Activated naive CD4-positive, alpha-beta T cell treated with anti-CD3 and anti-CD28 coated beads for 36 hours (primary cell): Measurements from ENCODE around the gene ADRB2. TPM values are rescaled to one million over a fixed set of nuclear protein-coding genes. Genes with fewer than 3 reads are reported as not detected.

Source experiments
- CTCF ChIA-PET: fragments of 350-600 bp; sonication (Branson Sonifier 250); formaldehyde crosslinking; loops from one replicate; lab custom pipeline; 2021; ENCODE audit warnings: antibody characterized with exemption; lab: Charles Lee
- DNase-seq: peaks from one replicate; pipeline ENCODE4 v3.0.0-alpha.2; 2020
- H3K27ac Mint-ChIP-seq: one replicate; pipeline ENCODE4 v1.8.0; 2021; ENCODE audit warnings: mild to moderate bottlenecking, mixed read lengths
- H3K27me3 Mint-ChIP-seq: one replicate; pipeline ENCODE4 v1.8.0; 2021; ENCODE audit warnings: low read depth, mixed read lengths
- H3K36me3 Mint-ChIP-seq: one replicate; pipeline ENCODE4 v1.8.0; 2021; ENCODE audit warnings: low read depth, mixed read lengths
- H3K4me1 Mint-ChIP-seq: one replicate; pipeline ENCODE4 v1.8.0; 2021; ENCODE audit warnings: low read depth, mixed read lengths
- H3K4me3 Mint-ChIP-seq: one replicate; pipeline ENCODE4 v1.8.0; 2021; ENCODE audit warnings: mild to moderate bottlenecking, moderate library complexity, mixed read lengths
- H3K9me3 Mint-ChIP-seq: one replicate; pipeline ENCODE4 v1.8.0; 2021; ENCODE audit warnings: mixed read lengths
- intact Hi-C: fragments of 100-400 bp; cut with micrococcal nuclease; formaldehyde crosslinking; loops from one replicate; pipeline ENCODE4 v1.15.1; 2023
- total RNA-seq, 2 experiments: library from RNA; stranded (reverse); gene quantifications; one replicate each; pipeline ENCODE4 v1.2.3, GENCODE V29; 2021

The ADRB2 gene
- under 1 TPM; 0.21 to 0.32 TPM for total RNA-seq

- intact Hi-C loops = loop anchor here (1.0 to 5.0 kb wide), 7 partner anchors 17 to 286 kb away; no protein-coding TSS in a partner anchor
- peaks cover 23% of the 10 kb centered on the region for H3K27me3 Mint-ChIP-seq
- DNase-seq = peak; percentile 90
- H3K4me1 Mint-ChIP-seq = peaks cover 15% of the 10 kb centered on the region
- no peaks in the 10 kb centered on the region for H3K9me3 Mint-ChIP-seq
- H3K27ac Mint-ChIP-seq = peak within 1 kb of the TSS; percentile 10
- CTCF ChIA-PET = interaction anchor here (0.5 to 1.5 kb wide), 5 partner anchors 85 to 794 kb away, joined by 3 to 4 read pairs (median 3); no protein-coding TSS in a partner anchor
- H3K36me3 Mint-ChIP-seq = no peaks in the 10 kb centered on the region
- H3K4me3 Mint-ChIP-seq = peak within 1 kb of the TSS; percentile 78
Measured at GRCh38 chr5:148826053-148826738, at the start of gene ADRB2. Gene ADRB2 (plus strand): TSS chr5:148826611. CDS start chr5:148826832, 221 bp downstream.

GRCh38 chr5:148776780-148777179 lies 49.6 kb upstream of the ADRB2 start:
- Mint-ChIP-seq H3K9me3 (no peaks in the 10 kb centered on the region), H3K27me3 (peaks cover 25% of the 10 kb centered on the region), H3K4me3 (no peak overlapping the region), H3K27ac (no peak overlapping the region), H3K4me1 (no peaks in the 10 kb centered on the region), H3K36me3 (no peaks in the 10 kb centered on the region)
- CTCF ChIA-PET = interaction anchor here (1.4 kb wide), 2 partner anchors 36 to 46 kb away, joined by 3 to 4 read pairs; no protein-coding TSS in a partner anchor
- intact Hi-C loops = no loop called here
- peak; percentile 15 for DNase-seq

GRCh38 chr5:148778882-148779281 lies 47.5 kb upstream of the ADRB2 start:
- Mint-ChIP-seq H3K9me3 (no peaks in the 10 kb centered on the region), H3K4me3 (no peak overlapping the region), H3K27ac (no peak overlapping the region), H3K36me3 (no peaks in the 10 kb centered on the region), H3K27me3 (peaks cover 24% of the 10 kb centered on the region), H3K4me1 (no peaks in the 10 kb centered on the region)
- CTCF ChIA-PET = interaction anchor here (0.8 kb wide), 1 partner anchor 18 kb away, joined by 5 read pairs; no protein-coding TSS in a partner anchor
- intact Hi-C loops = no loop called here
- no peak for DNase-seq

DNA sequence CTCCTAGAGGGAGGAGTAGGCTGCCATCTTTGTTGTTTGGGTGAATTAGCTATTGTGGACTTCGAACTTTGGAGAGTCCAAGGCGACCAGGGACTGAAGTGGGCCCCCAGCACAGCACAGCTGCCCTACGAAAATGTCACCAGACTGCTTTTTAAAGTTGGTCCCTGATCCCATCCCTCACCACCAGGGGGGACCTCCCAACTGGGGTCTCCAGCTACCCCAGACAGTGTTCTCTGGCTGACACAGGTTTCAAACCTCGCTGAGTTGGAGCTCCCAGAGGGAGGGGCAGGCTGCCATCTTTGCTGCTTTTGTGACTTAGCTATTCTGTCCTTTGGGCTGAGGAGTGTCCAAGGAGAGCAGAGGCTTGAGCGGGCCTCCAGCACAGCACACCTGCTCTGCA lies 45.7 kb upstream of the ADRB2 start:
- Mint-ChIP-seq H3K27ac (no peak overlapping the region), H3K4me3 (no peak overlapping the region), H3K36me3 (no peaks in the 10 kb centered on the region), H3K4me1 (no peaks in the 10 kb centered on the region), H3K9me3 (no peaks in the 10 kb centered on the region), H3K27me3 (peaks cover 29% of the 10 kb centered on the region)
- intact Hi-C loops = no loop called here
- CTCF ChIA-PET = interaction anchor here (1.0 to 1.4 kb wide), 4 partner anchors 9 to 254 kb away, joined by 3 to 7 read pairs (median 4); no protein-coding TSS in a partner anchor
- no peak for DNase-seq

DNA sequence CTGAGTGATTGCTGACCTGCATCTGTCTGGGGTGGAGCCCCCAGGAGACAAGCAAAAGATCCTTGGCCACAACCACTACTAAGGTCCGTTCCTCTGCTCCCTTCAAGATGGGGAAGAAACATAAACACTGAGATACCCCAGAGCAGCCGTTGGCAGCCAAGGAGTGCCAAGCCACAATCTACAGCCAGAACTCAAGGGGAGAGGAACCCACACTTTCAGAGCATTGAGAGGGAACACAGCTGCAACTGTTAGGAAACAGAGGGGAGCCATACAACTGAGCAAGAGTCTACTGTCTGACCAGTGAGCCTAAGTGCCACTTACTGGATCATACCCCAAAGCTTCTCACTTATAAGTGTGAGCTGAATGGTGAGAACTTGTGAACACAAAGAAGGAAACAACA lies 44.6 kb upstream of the ADRB2 start:
- DNase-seq = no peak
- H3K9me3 Mint-ChIP-seq = no peaks in the 10 kb centered on the region
- CTCF ChIA-PET = no interaction called here
- H3K4me1 Mint-ChIP-seq = no peaks in the 10 kb centered on the region
- no peaks in the 10 kb centered on the region for H3K36me3 Mint-ChIP-seq
- intact Hi-C loops = no loop called here
- H3K27ac Mint-ChIP-seq = no peak overlapping the region
- no peak overlapping the region for H3K4me3 Mint-ChIP-seq
- H3K27me3 Mint-ChIP-seq = peaks cover 29% of the 10 kb centered on the region

DNA sequence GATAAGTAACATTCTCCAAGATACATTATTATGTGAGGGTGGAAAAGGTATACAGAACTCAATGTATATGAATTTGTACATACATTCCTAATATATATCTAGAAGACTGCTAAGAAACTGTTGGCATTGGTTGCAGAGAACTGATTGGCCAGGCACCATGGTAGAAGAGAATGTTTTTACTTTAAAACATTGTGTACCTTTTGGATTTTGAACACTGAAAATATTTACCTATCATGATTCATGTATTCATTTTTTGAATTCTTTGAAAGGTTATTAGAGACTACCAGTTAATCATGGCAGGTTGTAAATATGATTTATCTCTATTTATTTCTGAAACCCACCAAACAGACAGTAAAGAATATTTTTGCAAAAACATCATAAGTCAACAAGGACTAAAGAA lies 41.2 kb upstream of the ADRB2 start:
- H3K4me1 Mint-ChIP-seq = no peaks in the 10 kb centered on the region
- H3K9me3 Mint-ChIP-seq = no peaks in the 10 kb centered on the region
- no peak overlapping the region for H3K27ac Mint-ChIP-seq
- intact Hi-C loops = no loop called here
- DNase-seq = no peak
- H3K27me3 Mint-ChIP-seq = peaks cover 37% of the 10 kb centered on the region
- H3K4me3 Mint-ChIP-seq = no peak overlapping the region
- CTCF ChIA-PET = no interaction called here
- H3K36me3 Mint-ChIP-seq = no peaks in the 10 kb centered on the region

GRCh38 chr5:148786456-148786855 lies 40.0 kb upstream of the ADRB2 start:
- Mint-ChIP-seq H3K4me1 (peaks cover 8% of the 10 kb centered on the region), H3K27ac (no peak overlapping the region), H3K27me3 (peaks cover 32% of the 10 kb centered on the region), H3K4me3 (no peak overlapping the region), H3K36me3 (no peaks in the 10 kb centered on the region), H3K9me3 (no peaks in the 10 kb centered on the region)
- intact Hi-C loops = no loop called here
- DNase-seq = no peak
- CTCF ChIA-PET = interaction anchor here (1.0 kb wide), 1 partner anchor 44 kb away, joined by 3 read pairs; no protein-coding TSS in a partner anchor

DNA sequence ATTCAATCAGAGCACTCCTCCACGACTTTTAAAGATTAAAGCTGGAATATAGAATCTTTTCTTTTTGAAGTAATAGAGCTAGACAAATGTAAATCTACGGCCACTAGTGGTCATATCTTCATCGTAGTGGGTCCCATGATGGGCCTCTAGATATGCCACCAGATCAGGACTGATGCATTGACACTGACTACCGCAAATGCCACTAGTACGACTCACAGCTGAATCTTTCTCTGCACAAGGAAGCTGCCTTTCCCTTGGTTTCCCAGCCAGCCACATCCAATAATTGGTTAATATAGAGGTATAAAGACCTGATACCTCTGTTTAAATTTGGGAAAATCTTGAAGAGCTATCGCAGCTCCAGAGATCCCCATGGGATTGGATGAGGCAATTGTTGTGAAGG lies 37.8 kb upstream of the ADRB2 start:
- CTCF ChIA-PET = interaction anchor here (1.1 to 2.5 kb wide), 6 partner anchors 8 to 169 kb away, joined by 3 to 11 read pairs (median 7); no protein-coding TSS in a partner anchor
- no peaks in the 10 kb centered on the region for H3K9me3 Mint-ChIP-seq
- H3K27ac Mint-ChIP-seq = no peak overlapping the region
- intact Hi-C loops = no loop called here
- peaks cover 18% of the 10 kb centered on the region for H3K4me1 Mint-ChIP-seq
- H3K4me3 Mint-ChIP-seq = no peak overlapping the region
- H3K27me3 Mint-ChIP-seq = peaks cover 30% of the 10 kb centered on the region
- H3K36me3 Mint-ChIP-seq = no peaks in the 10 kb centered on the region
- no peak for DNase-seq

DNA sequence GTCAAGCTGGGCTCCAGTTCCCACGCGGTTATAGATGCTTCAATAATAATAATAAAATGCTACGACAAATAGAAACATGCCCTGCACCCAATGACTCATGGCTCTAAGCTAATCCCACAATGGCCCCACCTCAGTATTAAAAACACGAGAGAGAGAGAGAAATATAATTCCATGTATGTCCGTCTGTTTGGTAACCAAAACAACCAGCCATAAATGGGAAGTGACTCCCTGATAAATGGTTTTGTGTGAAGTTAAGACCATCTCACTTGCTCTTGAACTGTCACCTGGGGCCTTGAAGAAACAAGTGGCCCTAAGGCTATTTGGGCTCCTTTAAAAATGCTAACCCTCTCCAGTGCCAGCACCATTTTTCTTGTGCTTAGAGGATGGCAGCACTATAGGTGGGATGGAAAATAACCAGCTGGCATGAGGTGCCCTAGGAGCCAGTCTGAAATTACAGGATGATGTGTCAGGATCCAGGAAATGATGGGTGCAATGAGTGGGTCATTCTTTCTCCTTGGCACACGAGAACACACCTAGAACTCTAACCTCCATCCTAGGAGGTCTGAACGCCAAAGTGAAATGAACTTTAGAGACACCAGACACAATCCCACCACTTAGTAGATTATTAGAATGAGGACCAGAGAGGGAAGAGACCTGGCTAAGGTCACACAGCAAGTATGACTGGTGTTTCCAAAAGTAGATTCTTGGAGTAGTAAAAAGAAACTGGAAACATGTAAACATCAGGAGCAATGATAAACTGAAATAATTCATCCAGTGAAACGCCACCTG lies 35.7 kb upstream of the ADRB2 start:
- H3K36me3 Mint-ChIP-seq = no peaks in the 10 kb centered on the region
- H3K27ac Mint-ChIP-seq = no peak overlapping the region
- no peak for DNase-seq
- CTCF ChIA-PET = interaction anchor here (0.6 to 1.5 kb wide), 4 partner anchors 14 to 73 kb away, joined by 3 to 9 read pairs (median 5); no protein-coding TSS in a partner anchor
- peaks cover 32% of the 10 kb centered on the region for H3K27me3 Mint-ChIP-seq
- peaks cover 18% of the 10 kb centered on the region for H3K4me1 Mint-ChIP-seq
- H3K9me3 Mint-ChIP-seq = no peaks in the 10 kb centered on the region
- intact Hi-C loops = loop anchor here (1.0 to 5.0 kb wide), 8 partner anchors 10 to 604 kb away; partner anchors contain the start of gene ADRB2
- no peak overlapping the region for H3K4me3 Mint-ChIP-seq

DNA sequence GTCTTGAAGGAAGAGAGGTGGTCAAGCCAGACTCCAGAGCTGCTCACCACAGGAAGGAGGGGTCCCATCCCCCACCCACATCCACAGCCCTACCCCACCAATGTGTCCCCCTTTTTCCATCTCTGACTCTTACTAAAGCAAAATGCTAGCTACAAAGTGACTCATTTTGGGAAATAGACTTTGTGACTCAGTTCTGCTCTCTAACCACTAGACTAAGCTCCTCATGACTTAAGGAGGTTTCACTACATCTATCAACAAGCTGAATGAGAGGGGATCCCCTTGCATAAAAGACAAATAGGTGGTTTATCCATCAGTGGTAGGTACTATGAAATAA lies 35.1 kb upstream of the ADRB2 start:
- H3K4me3 Mint-ChIP-seq = no peak overlapping the region
- peaks cover 34% of the 10 kb centered on the region for H3K27me3 Mint-ChIP-seq
- no peaks in the 10 kb centered on the region for H3K36me3 Mint-ChIP-seq
- H3K27ac Mint-ChIP-seq = no peak overlapping the region
- peaks cover 18% of the 10 kb centered on the region for H3K4me1 Mint-ChIP-seq
- H3K9me3 Mint-ChIP-seq = no peaks in the 10 kb centered on the region
- CTCF ChIA-PET = interaction anchor here (0.6 to 1.5 kb wide), 5 partner anchors 14 to 73 kb away, joined by 3 to 9 read pairs (median 4); no protein-coding TSS in a partner anchor
- DNase-seq = peak; percentile 60
- intact Hi-C loops = loop anchor here (1.0 to 5.0 kb wide), 8 partner anchors 9 to 605 kb away; partner anchors contain the start of gene ADRB2

GRCh38 chr5:148791696-148792095 lies 34.7 kb upstream of the ADRB2 start:
- Mint-ChIP-seq H3K4me3 (no peak overlapping the region), H3K9me3 (no peaks in the 10 kb centered on the region), H3K27me3 (peaks cover 34% of the 10 kb centered on the region), H3K27ac (no peak overlapping the region), H3K4me1 (peaks cover 18% of the 10 kb centered on the region), H3K36me3 (no peaks in the 10 kb centered on the region)
- intact Hi-C loops = loop anchor here (1.0 to 5.0 kb wide), 8 partner anchors 9 to 605 kb away; partner anchors contain the start of gene ADRB2
- DNase-seq = no peak
- CTCF ChIA-PET = interaction anchor here (0.6 to 1.5 kb wide), 6 partner anchors 13 to 166 kb away, joined by 4 to 9 read pairs (median 5); no protein-coding TSS in a partner anchor

GRCh38 chr5:148792744-148793143 lies 33.7 kb upstream of the ADRB2 start:
- Mint-ChIP-seq H3K27ac (no peak overlapping the region), H3K4me1 (peaks cover 18% of the 10 kb centered on the region), H3K4me3 (no peak overlapping the region), H3K9me3 (no peaks in the 10 kb centered on the region), H3K27me3 (peaks cover 37% of the 10 kb centered on the region), H3K36me3 (no peaks in the 10 kb centered on the region)
- CTCF ChIA-PET = interaction anchor here (1.1 to 1.5 kb wide), 2 partner anchors 28 to 165 kb away, joined by 5 read pairs; no protein-coding TSS in a partner anchor
- no peak for DNase-seq
- intact Hi-C loops = loop anchor here (5.0 kb wide), 1 partner anchor 405 kb away; no protein-coding TSS in a partner anchor
